HepG2 (cell line): ENCODE results near the gene DDIAS. TPM values are rescaled to one million over a fixed set of nuclear protein-coding genes. Genes with fewer than 3 reads are reported as not detected.
A peak's percentile ranks its signal among the peaks of the same experiment; 100 is the strongest.

Experiments
- ATAD3A ChIP-seq: sonication (generic); formaldehyde crosslinking; IDR thresholded peaks from 2 replicates; pipeline ENCODE4 v1.4.0; 2020; ENCODE audit warnings: missing genetic modification reagents
- RELA ChIP-seq: sonication (generic); formaldehyde crosslinking; IDR thresholded peaks from 2 replicates; pipeline ENCODE4 v1.4.0; 2020; ENCODE audit warnings: missing genetic modification reagents
- SYNCRIP ChIP-seq: fragments of 200-400 bp; formaldehyde crosslinking; IDR thresholded peaks from 2 replicates; pipeline ENCODE4 v1.6.1; 2018; ENCODE audit warnings: mild to moderate bottlenecking, low read depth, low read length; ENCODE audit not compliant: insufficient read depth
- ZBTB38 ChIP-seq: sonication (generic); formaldehyde crosslinking; IDR thresholded peaks from 2 replicates; pipeline ENCODE4 v1.5.1; 2020; ENCODE audit warnings: mild to moderate bottlenecking, missing genetic modification reagents
- ZNF431 ChIP-seq: sonication (generic); formaldehyde crosslinking; IDR thresholded peaks from 2 replicates; pipeline ENCODE4 v1.9.0; 2022; ENCODE audit warnings: missing genetic modification reagents, low read depth, mild to moderate bottlenecking, borderline replicate concordance
- ZNF441 ChIP-seq: sonication (generic); formaldehyde crosslinking; IDR thresholded peaks from 2 replicates; pipeline ENCODE4 v1.7.0; 2021; ENCODE audit warnings: missing genetic modification reagents, borderline replicate concordance
- ZNF672 ChIP-seq: sonication (generic); formaldehyde crosslinking; IDR thresholded peaks from 2 replicates; pipeline ENCODE4 v1.8.1; 2022; ENCODE audit warnings: missing genetic modification reagents
- ZNF761 ChIP-seq: sonication (generic); formaldehyde crosslinking; conservative IDR thresholded peaks from 2 replicates; pipeline ENCODE4 v1.4.0; 2020; ENCODE audit warnings: mild to moderate bottlenecking, missing genetic modification reagents
- polyA plus RNA-seq, 8 experiments: library from polyadenylated mRNA; depleted of rRNA in 3 of 8; stranded (reverse) in 7 of 8; unstranded in 1 of 8; fragments of >200 nt; fragmentation: Illumina TruSeq in 4 of 8; extraction: Trizol in 4 of 8; gene quantifications; 2 replicates each; pipeline versions ENCODE4 v1.2.1 to v1.2.3, GENCODE V29; 2011 to 2016; ENCODE audit warnings: low read depth in 4 of 8, missing spikeins in 1 of 8, mixed read lengths in 1 of 8; ENCODE audit not compliant: insufficient read depth in 1 of 8
- total RNA-seq, 5 experiments: library from RNA; depleted of rRNA; stranded (reverse); fragments of >200 nt; fragmentation: Illumina TruSeq; extraction: Trizol; gene quantifications; 2 replicates each; pipeline ENCODE4 v1.2.3, GENCODE V29; 2016; ENCODE audit warnings: low read depth in 1 of 5
- TF ChIP-seq, protein P1 (sequence below): sonication (generic); formaldehyde crosslinking; IDR thresholded peaks from one replicate; pipeline ENCODE4 v1.5.1; 2020; ENCODE audit warnings: mild to moderate bottlenecking, missing genetic modification reagents; ENCODE audit errors: not compliant biosample characterization
- TF ChIP-seq, protein P2 (sequence below): sonication (generic); formaldehyde crosslinking; IDR thresholded peaks from 2 replicates; pipeline ENCODE4 v1.4.0; 2020; ENCODE audit warnings: missing genetic modification reagents
- TF ChIP-seq, protein P3 (sequence below): IDR thresholded peaks from 2 replicates; pipeline ENCODE4 v1.6.1; 2018; ENCODE audit warnings: missing genetic modification reagents, mild to moderate bottlenecking, missing compliant biosample characterization
- TF ChIP-seq, protein P4 (sequence below): sonication (generic); formaldehyde crosslinking; IDR thresholded peaks from 2 replicates; pipeline ENCODE4 v1.4.0; 2020; ENCODE audit warnings: missing genetic modification reagents

DDIAS gene
- total and polyA plus RNA-seq, 2 of the 13 experiments (the other 11 are each of a cell fraction or from before 2014, with no cell fraction given) = 3.5 to 13.0 TPM

DNA sequence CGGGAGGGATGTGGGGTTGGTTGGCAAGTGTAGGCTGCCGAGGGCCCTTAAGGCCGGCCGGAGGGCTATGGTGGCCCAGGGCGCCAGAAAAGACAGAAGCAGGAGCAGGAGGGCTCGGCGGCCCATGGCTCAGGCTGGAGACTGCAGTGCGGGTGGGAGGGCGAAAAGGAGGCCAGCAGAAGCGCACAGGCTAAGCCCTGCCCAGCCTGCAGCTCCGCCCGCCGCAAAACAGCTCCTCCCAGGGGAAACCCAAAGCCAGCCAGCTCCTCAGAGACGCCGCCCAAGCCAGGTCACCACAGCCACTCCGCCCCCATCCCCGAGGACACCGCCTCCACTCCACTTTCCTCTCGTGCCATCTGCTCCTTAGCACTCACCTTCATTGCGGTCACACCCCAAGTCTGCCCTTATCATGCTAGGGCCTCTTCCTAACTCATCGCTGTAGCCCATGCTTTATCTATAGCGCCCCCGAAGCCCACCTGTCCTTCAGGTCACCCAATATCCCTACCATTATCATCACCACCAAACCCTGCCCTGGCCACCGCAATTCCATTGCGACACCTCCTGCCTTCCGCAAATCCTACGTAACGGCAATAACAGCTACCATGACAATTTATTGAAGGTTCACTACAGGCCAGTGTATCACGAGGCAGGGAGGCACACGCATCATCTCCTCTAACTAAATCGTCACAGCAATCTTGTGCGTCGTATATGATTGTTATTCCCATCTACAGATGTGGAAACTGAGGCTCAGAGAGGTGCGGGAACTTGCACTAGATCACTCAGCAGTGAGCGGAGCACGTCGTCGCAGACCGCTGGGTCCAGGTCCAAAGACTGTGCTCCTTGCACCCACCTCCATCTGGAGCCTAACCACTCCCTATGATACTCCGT is 1.0 kb upstream of the DDIAS start, which contains the start of gene PRCP (continued):
- TF ChIP-seq, protein P1, sequence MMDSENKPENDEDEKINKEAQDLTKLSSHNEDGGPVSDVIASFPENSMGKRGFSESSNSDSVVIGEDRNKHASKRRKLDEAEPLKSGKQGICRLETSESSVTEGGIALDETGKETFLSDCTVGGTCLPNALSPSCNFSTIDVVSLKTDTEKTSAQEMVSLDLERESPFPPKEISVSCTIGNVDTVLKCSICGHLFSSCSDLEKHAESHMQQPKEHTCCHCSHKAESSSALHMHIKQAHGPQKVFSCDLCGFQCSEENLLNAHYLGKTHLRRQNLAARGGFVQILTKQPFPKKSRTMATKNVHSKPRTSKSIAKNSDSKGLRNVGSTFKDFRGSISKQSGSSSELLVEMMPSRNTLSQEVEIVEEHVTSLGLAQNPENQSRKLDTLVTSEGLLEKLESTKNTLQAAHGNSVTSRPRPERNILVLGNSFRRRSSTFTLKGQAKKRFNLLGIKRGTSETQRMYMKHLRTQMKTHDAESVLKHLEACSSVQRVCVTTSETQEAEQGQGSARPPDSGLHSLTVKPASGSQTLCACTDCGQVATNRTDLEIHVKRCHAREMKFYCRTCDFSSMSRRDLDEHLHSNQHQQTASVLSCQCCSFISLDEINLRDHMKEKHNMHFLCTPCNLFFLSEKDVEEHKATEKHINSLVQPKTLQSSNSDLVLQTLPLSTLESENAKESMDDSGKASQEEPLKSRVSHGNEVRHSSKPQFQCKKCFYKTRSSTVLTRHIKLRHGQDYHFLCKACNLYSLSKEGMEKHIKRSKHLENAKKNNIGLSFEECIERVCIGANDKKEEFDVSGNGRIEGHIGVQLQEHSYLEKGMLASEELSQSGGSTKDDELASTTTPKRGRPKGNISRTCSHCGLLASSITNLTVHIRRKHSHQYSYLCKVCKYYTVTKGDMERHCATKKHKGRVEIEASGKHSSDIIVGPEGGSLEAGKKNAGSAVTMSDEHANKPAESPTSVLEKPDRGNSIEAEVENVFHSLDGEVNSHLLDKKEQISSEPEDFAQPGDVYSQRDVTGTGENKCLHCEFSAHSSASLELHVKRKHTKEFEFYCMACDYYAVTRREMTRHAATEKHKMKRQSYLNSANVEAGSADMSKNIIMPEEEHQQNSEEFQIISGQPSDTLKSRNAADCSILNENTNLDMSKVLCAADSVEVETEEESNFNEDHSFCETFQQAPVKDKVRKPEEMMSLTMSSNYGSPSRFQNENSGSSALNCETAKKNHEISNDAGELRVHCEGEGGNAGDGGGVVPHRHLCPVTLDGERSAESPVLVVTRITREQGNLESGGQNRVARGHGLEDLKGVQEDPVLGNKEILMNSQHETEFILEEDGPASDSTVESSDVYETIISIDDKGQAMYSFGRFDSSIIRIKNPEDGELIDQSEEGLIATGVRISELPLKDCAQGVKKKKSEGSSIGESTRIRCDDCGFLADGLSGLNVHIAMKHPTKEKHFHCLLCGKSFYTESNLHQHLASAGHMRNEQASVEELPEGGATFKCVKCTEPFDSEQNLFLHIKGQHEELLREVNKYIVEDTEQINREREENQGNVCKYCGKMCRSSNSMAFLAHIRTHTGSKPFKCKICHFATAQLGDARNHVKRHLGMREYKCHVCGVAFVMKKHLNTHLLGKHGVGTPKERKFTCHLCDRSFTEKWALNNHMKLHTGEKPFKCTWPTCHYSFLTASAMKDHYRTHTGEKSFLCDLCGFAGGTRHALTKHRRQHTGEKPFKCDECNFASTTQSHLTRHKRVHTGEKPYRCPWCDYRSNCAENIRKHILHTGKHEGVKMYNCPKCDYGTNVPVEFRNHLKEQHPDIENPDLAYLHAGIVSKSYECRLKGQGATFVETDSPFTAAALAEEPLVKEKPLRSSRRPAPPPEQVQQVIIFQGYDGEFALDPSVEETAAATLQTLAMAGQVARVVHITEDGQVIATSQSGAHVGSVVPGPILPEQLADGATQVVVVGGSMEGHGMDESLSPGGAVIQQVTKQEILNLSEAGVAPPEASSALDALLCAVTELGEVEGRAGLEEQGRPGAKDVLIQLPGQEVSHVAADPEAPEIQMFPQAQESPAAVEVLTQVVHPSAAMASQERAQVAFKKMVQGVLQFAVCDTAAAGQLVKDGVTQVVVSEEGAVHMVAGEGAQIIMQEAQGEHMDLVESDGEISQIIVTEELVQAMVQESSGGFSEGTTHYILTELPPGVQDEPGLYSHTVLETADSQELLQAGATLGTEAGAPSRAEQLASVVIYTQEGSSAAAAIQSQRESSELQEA (CRISPR knock-in tag) = peak; percentile 24
- TF ChIP-seq, protein P2, sequence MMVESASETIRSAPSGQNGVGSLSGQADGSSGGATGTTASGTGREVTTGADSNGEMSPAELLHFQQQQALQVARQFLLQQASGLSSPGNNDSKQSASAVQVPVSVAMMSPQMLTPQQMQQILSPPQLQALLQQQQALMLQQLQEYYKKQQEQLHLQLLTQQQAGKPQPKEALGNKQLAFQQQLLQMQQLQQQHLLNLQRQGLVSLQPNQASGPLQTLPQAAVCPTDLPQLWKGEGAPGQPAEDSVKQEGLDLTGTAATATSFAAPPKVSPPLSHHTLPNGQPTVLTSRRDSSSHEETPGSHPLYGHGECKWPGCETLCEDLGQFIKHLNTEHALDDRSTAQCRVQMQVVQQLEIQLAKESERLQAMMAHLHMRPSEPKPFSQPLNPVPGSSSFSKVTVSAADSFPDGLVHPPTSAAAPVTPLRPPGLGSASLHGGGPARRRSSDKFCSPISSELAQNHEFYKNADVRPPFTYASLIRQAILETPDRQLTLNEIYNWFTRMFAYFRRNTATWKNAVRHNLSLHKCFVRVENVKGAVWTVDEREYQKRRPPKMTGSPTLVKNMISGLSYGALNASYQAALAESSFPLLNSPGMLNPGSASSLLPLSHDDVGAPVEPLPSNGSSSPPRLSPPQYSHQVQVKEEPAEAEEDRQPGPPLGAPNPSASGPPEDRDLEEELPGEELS (CRISPR knock-in tag) = peak; percentile 24; the same call in 1 of the 2 replicates
- TF ChIP-seq, protein P3, sequence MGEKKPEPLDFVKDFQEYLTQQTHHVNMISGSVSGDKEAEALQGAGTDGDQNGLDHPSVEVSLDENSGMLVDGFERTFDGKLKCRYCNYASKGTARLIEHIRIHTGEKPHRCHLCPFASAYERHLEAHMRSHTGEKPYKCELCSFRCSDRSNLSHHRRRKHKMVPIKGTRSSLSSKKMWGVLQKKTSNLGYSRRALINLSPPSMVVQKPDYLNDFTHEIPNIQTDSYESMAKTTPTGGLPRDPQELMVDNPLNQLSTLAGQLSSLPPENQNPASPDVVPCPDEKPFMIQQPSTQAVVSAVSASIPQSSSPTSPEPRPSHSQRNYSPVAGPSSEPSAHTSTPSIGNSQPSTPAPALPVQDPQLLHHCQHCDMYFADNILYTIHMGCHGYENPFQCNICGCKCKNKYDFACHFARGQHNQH (CRISPR knock-in tag) = no peak; the same call in 1 of the 2 replicates
- TF ChIP-seq RELA (CRISPR knock-in tag) (no peak), ATAD3A (CRISPR knock-in tag) (no peak), SYNCRIP (no peak), ZNF761 (peak; percentile 57; the same call in 1 of the 2 replicates), ZNF431 (CRISPR knock-in tag) (peak; percentile 88), ZBTB38 (peak; percentile 65), ZNF441 (CRISPR knock-in tag) (no peak), ZNF672 (no peak)
- TF ChIP-seq, protein P4, sequence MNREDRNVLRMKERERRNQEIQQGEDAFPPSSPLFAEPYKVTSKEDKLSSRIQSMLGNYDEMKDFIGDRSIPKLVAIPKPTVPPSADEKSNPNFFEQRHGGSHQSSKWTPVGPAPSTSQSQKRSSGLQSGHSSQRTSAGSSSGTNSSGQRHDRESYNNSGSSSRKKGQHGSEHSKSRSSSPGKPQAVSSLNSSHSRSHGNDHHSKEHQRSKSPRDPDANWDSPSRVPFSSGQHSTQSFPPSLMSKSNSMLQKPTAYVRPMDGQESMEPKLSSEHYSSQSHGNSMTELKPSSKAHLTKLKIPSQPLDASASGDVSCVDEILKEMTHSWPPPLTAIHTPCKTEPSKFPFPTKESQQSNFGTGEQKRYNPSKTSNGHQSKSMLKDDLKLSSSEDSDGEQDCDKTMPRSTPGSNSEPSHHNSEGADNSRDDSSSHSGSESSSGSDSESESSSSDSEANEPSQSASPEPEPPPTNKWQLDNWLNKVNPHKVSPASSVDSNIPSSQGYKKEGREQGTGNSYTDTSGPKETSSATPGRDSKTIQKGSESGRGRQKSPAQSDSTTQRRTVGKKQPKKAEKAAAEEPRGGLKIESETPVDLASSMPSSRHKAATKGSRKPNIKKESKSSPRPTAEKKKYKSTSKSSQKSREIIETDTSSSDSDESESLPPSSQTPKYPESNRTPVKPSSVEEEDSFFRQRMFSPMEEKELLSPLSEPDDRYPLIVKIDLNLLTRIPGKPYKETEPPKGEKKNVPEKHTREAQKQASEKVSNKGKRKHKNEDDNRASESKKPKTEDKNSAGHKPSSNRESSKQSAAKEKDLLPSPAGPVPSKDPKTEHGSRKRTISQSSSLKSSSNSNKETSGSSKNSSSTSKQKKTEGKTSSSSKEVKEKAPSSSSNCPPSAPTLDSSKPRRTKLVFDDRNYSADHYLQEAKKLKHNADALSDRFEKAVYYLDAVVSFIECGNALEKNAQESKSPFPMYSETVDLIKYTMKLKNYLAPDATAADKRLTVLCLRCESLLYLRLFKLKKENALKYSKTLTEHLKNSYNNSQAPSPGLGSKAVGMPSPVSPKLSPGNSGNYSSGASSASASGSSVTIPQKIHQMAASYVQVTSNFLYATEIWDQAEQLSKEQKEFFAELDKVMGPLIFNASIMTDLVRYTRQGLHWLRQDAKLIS (CRISPR knock-in tag) = no peak
